D721Med (cell line): ENCODE results near the gene MICU1.

ENCODE experiments used
- DNase-seq: peaks from one replicate; pipeline ENCODE4 v3.0.0; 2011; ENCODE audit warnings: low spot score; ENCODE audit not compliant: insufficient read length
- FAIRE-seq: peaks from 2 replicates; lab custom pipeline; 2011; peaks lifted over from hg19 to GRCh38; lab: Jason Lieb, UNC
- TF ChIP-seq, protein P1 (sequence below): IDR thresholded peaks from 2 replicates; pipeline ENCODE4 v1.5.1; 2012; ENCODE audit warnings: mild to moderate bottlenecking, control low read depth; ENCODE audit not compliant: insufficient read depth; ENCODE audit errors: missing control alignments

Gene MICU1

DNA sequence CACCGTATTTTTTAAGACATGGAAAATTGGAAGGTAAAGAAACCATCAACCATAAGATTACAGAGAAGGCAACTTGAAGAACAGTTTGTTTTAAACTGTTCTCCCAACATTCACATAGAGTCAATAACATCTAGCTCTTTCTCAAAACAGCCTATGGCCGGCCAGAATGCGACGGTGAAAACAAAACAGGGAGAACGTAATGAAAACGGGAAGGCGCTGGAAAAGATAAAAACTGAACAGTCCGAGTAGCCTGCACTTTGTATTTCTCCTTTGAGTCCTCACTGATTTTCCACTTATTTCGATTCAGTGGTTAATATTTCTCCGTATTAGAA, 637 bp downstream of the MICU1 start:
- FAIRE-seq (no peak), DNase-seq (no peak)

DNA sequence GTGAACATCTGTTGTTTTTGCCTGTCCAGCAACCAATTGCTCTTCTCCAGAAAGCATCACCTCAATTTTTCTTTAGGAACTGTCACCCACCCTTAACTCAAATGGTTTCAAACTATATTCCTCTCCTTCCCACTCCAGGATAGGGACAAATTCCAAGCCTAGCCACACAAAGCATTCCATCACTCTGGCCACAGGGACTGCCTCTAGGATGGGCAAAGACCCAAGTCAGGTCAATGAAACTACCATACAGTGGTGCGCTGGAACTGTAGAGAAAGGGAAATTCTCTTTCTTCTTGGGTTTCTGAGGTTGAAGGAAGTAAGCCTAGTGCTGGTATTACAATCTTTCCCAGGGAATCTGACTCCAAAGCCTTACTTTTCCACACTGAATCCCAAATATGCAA, 3.6 kb downstream of the MICU1 start:
- DNase-seq (no peak), FAIRE-seq (no peak)
- TF ChIP-seq, protein P1, sequence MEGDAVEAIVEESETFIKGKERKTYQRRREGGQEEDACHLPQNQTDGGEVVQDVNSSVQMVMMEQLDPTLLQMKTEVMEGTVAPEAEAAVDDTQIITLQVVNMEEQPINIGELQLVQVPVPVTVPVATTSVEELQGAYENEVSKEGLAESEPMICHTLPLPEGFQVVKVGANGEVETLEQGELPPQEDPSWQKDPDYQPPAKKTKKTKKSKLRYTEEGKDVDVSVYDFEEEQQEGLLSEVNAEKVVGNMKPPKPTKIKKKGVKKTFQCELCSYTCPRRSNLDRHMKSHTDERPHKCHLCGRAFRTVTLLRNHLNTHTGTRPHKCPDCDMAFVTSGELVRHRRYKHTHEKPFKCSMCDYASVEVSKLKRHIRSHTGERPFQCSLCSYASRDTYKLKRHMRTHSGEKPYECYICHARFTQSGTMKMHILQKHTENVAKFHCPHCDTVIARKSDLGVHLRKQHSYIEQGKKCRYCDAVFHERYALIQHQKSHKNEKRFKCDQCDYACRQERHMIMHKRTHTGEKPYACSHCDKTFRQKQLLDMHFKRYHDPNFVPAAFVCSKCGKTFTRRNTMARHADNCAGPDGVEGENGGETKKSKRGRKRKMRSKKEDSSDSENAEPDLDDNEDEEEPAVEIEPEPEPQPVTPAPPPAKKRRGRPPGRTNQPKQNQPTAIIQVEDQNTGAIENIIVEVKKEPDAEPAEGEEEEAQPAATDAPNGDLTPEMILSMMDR, result no peak

More for the DNA sequence above, 637 bp downstream of the MICU1 start:
- TF ChIP-seq, protein P1, result no peak

DNA sequence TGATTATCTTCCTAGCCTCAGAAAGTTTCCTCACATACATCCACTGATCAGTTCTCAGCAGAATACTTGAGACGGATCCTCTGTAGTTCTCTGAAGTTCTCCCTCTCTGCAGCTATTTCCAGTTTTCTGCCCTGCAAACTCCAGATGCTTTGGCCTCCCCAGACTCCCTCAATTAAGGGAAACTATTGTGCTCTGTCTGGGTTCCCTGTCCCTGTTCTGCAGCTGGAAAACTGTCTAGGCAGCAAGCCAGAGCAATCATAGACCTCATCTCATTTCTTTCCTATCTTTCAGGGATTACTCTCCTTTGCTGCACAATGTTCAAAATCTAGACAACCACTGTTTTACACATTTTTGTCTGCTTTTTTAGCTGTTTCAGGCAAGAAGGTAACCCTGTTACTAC, 9.2 kb downstream of the MICU1 start:
- FAIRE-seq, result no peak

DNA sequence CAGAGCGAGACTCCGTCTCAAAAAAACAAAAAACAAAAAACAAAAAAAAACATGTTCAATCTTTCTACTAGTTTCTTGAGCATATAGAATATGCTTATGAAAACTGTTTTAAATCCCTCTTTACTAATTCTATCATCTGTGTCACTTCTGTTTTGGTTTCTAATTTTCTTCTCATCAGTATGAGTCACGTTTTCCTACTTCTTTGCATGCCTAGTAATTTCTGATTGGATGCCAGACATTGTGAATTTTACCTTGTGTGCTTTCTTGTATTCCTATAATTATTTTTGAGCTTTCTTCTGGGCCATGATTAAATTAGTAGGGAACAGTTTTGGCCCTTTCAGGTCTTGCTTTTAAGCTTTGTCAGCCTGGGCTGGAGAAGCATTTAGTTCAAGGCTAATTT, 9.9 kb downstream of the MICU1 start:
- DNase-seq (no peak), FAIRE-seq (no peak)
- TF ChIP-seq, protein P1, result no peak

More for the DNA sequence above, 9.2 kb downstream of the MICU1 start:
- TF ChIP-seq, protein P1, result no peak
- no peak for DNase-seq

DNA sequence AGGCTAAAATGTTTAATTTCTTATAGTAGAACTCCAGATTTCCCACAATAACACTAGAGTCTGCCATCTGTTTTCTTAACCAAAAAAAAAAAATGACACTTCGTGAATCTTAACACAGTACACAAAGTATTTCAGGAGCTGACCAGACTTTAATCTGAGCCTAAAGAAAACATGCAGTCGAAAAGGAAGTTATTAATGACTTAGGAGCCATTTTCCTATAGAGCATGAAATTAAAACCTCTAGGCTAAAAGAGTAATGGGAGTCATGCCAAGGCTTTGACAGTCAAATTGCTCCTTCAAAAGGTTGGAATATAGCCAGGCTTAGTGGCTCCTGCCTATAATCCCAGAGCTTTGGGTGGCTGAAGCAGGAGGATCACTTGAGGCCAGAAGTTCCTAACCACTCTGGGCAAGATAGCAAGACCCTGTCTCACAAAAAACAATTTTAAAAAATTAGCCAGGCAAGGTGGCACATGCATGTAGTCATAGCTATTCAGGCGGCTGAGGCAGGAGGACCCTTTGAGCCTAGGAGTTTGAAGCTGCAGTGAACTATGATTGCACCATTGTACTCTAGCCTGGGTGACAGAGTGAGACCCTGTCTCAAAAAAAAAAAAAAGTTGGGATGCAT, 13.6 kb downstream of the MICU1 start:
- no peak for FAIRE-seq
- DNase-seq, result no peak
- TF ChIP-seq, protein P1, result no peak

DNA sequence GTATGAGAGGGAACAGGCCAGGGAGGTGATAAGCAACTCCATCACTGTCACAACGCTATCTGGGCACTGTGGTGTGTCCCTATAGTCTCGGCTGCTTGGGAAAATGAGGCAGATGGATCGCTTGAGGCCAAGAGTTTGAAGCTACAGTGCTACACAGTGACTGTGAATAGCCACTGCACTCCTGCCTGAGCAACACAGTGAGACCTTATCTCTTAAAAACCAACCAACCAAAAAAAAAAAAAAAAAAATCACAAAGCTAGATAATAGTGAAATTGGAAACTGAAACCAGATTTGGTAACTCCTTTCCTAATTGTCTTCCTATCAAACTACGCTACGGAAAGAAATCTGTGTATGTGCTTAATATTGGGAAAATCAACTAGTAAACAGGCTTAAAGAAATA, 14.1 kb downstream of the MICU1 start:
- TF ChIP-seq, protein P1, result no peak
- DNase-seq (no peak), FAIRE-seq (no peak)

DNA sequence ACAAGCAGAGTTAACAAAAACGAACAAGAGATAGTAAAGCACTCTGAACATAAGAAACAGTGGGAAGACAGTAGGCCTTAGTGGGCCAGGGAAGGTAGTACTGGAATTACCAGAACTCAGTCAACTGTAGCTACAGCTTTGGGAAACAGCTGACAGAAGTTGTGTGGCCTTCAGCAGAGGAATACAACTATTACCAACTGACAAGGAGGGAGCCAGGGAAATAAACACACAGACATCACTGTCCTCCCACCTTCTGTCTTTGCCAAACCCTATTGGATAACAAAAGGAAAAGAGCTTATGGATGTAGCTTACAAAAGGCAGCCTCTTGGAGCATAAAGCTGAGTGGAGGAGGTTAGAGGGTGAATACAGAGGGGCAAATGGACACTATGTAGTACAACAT, 15.4 kb downstream of the MICU1 start:
- FAIRE-seq (no peak), DNase-seq (no peak)
- TF ChIP-seq, protein P1, result no peak
